HG03558 (cell line): ENCODE data around the gene STIP1.

ENCODE experiments used
- ATAC-seq: cut with Tn5 transposase; IDR thresholded peaks from one replicate; pipeline ENCODE4 v1.9.1; 2021; ENCODE audit warnings: moderate number of reproducible peaks; ENCODE audit not compliant: unreplicated experiment; ENCODE audit errors: extremely low read depth

The STIP1 gene

GRCh38 chr11:64192434-64192833, 6.5 kb downstream of the STIP1 start:
- ATAC-seq, result no peak

DNA sequence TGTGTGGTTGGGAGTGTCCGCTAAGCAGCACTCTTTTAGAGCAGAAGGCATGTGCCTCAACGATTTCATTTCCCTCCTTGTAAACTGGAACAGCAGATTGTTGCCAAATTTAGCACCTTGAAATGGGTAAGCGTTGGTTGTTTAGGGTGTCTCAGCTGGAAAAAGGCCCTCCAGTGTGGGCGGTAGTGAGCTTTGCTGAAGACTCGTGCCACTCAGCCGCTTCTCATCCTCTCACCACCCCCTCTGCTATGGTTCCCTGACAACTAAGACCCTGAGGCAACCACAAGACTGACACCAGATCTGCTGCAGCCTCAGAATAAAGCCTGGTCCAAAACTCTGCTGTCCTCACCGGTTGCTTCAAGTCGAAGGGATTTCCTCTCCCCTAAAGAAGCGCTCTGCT, 10.7 kb downstream of the STIP1 start:
- no peak for ATAC-seq

DNA sequence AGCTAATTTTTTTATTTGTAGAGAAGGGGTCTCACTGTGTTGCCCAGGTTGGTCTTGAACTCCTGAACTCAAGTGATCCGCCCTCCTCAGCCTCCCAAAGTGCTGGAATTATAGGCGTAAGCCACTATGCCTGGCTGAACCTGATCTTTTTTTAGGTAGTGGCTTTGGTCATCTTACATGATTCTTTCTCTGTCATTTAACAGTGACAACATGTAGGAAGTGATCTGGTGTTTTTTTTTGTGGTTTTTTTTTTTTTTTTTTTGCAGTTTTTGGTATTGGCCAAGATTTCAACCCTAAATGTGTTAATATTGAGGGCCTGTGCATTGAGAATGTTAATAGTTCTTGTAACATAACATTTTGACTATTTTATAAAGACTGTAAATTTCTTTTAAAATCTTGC, 12.5 kb downstream of the STIP1 start:
- no peak for ATAC-seq

DNA sequence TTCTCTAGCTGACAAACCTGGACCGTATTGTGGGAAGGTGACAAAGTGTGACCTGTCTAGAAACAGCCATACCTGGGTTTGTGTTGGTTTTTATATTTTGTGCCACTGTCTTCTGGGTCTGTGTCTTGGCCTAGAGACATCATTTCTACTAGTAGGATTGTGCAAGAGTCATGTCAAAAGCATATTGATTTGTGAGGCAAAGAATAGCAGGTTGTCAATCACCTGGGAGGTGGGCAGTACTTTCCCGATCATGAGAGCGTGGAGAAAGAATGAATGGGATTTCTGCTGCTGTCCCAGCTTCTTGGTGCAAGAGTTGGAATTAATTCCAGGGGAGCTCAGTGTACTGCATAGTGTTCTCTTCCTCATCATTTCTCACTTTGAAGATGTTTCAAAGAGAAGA, 15.6 kb downstream of the STIP1 start:
- ATAC-seq, result no peak

DNA sequence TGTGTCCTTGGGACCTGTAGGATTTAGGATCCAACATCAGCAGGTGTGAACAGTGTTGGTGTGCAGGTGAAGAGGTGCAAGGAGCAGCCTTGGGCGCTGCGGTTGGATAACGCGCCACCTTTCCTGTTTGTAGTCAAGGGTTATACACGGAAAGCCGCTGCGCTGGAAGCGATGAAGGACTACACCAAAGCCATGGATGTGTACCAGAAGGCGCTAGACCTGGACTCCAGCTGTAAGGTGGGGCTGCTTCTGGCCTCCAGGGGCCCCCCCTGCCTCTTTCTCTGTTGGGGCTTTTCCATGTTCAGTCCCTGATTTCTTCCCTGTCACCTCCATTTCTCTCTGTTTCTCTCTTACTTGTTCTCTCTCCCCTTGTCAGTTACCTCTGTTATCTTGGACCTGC, 17.0 kb downstream of the STIP1 start:
- no peak for ATAC-seq

- no peak for ATAC-seq
These were observed 17.6 kb downstream of the STIP1 start for GRCh38 chr11:64203421-64204079.

- ATAC-seq, result no peak
These were observed 18.1 kb downstream of the STIP1 start for GRCh38 chr11:64204080-64204440.

GRCh38 chr11:64204464-64204989, 18.6 kb downstream of the STIP1 start:
- ATAC-seq, result no peak

GRCh38 chr11:64206457-64207255, 20.7 kb downstream of the STIP1 start, which contains the start of gene FERMT3:
FERMT3 (plus strand) TSS chr11:64206721; CDS start chr11:64207365, 644 bp downstream.
- ATAC-seq, result no peak

DNA sequence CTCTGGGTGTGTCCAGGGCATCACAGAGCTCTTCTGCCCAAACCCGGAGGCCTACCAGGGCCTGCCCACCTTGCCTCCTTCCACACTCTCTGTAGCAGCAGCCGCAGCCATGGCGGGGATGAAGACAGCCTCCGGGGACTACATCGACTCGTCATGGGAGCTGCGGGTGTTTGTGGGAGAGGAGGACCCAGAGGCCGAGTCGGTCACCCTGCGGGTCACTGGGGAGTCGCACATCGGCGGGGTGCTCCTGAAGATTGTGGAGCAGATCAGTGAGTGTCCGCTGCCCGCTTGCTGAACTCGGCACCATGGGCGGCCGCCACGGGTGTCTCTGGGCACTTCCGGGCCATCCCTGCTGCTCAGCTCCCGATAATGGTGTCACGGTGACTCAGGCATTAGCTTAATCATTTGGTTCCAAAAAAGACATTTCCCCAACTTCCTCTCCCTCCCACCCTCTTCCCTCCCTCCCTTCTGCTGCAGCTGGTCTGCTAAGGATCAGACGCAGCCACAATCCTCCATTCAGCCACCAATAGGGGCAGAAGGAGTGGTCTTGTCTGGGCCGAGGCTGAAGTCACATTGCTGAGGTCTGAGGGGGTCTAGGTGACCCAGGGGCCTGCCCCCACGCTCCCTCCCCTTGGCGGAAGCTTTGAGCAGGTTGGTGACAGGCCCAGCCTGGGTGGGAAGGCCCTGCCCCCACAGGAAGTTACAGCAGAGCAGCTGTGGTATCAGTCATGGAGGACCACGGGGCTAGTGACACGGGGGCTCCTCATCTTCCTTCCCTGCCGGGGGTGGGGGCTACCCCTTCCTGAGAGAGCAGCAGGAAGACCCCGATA, 21.5 kb downstream of the STIP1 start:
- no peak for ATAC-seq

- ATAC-seq, result no peak
These were observed 22.3 kb downstream of the STIP1 start for GRCh38 chr11:64208086-64208795.

DNA sequence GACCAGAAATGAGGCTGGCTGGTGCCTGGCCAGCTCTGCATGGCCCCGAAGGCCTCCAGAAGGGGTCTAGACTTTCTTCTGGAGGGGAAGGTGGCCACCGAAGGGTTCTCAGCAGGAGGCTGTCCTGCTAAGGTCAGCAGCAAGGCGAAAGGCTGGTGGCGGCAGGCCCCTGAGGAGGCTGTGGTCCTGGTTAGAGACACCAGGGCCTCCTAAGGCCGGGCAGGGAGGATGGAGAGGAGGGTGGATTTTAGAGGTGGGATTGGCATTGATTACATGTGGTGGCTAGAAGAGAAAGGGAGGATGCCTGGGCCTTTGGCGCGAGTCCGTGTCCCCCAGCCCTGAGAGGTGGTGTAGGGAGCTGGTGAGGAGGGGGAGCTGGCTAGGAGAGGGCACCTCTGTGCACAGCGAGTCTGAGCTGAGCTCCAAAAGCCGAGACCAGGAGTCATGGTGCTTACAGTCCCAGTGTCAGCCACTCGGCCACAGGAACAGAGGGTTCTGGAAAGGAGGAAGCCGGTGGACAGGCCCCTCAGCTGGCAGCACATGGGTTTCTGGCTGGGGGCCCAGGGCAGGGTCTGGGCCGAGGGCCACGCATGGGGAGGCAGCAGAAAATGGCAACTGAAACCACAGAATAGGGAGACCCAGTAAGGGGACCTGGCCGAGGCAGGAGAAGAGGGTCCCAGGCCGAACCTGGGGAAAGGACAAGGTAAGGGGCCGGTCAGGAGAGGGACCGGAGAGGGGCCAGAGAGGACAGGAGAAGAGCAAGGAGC, 23.0 kb downstream of the STIP1 start:
- no peak for ATAC-seq

GRCh38 chr11:64209563-64209843, 23.5 kb downstream of the STIP1 start:
- ATAC-seq, result no peak

DNA sequence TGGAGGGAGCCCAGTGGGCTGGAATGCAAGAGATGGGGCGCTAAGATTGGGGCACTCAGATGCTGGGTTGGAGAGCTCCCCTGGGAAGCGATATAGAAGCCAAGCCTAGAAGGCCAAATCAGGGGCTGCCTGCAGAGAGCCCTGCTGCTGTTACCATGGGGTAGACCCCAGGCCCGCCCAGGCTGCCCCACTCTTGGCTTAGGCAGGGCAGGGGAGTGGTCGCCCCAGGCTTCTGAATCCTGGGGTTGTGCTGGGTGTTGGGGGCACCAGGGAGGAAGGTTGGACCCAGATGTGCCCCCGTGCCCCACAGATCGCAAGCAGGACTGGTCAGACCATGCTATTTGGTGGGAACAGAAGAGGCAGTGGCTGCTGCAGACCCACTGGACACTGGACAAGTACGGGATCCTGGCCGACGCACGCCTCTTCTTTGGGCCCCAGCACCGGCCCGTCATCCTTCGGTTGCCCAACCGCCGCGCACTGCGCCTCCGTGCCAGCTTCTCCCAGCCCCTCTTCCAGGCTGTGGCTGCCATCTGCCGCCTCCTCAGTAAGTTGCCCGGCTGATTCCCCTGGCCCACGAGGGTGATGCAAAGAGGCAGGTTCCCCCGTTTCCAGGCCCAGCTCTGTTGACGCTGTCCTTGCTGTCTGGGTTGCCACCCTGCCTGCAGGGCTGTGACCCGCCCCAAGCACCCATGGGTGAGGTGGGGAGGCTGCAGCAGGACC, 24.5 kb downstream of the STIP1 start:
- no peak for ATAC-seq

GRCh38 chr11:64211181-64211872, 25.4 kb downstream of the STIP1 start:
- ATAC-seq, result no peak

DNA sequence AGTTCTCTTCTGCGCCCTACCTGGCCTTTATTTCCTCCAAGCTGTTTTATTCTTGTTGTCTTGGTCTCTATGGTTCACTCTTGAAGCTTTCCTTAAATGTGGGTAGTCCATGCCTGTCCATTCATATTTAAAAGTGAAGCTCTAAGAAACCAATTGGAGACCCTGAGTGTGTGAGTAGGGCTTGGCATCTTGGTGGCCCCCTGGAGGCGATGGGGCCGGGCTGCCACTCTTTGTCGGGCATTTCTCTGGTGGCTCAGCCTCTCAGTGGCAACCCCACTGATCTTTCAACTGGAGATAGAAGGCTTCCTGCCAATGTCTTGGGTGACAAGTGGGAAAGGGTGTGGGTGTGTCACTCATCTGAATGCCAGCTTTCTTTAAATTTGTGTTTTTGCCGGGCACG, 30.9 kb downstream of the STIP1 start:
- ATAC-seq, result no peak

DNA sequence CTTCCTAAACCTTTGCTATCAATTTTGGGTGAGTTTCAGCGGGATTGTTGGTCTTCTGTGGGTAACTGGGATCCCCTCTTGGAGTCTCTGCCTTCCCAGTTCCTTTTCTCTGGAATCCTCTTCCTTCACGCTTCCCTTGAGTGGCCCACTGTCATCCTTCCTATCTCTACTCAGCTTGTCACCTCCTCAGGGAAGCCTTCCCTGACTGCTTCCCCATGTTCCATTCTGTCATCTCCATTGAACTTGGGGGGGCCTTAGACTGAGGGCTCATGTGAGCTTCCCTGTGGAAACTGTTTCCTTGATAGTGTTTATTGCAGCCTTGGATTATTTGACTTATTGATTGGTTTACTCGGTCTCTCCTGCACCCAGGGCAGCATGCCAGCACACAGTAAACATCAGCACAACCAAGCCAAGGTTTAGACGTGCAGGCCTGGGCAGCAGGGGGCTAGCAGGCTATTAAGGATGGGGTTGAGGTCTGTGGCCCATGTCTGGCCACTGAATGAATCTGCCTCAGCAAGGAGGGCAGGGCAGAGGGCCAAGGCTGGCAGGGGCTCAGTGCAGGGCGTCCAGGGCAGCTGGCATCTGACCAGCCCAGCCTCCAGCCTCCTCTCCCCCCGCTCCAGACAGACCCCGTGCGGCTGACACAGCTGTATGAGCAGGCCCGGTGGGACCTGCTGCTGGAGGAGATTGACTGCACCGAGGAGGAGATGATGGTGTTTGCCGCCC, 32.8 kb downstream of the STIP1 start:
- ATAC-seq, result no peak

DNA sequence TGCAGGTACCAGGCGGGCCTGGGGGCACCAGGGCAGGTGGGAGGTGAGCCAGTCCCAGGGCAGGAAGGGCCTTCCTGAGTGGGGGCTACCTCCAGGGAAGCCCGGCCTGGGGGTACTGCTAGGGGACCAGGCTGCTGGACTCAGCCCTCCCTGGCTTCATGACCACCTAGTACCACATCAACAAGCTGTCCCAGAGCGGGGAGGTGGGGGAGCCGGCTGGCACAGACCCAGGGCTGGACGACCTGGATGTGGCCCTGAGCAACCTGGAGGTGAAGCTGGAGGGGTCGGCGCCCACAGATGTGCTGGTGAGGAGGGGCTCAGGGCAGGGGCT, 33.3 kb downstream of the STIP1 start:
- no peak for ATAC-seq
